ENCODE measurements around the gene TRIM13.
A peak's percentile ranks its signal among the peaks of the same experiment; 100 is the strongest.
"Not testable (repeated sequence)": the region's sequence is repeated elsewhere in the genome, so short reads cannot be mapped to it uniquely, and the experiment has no call there.

The TRIM13 gene, protein sequence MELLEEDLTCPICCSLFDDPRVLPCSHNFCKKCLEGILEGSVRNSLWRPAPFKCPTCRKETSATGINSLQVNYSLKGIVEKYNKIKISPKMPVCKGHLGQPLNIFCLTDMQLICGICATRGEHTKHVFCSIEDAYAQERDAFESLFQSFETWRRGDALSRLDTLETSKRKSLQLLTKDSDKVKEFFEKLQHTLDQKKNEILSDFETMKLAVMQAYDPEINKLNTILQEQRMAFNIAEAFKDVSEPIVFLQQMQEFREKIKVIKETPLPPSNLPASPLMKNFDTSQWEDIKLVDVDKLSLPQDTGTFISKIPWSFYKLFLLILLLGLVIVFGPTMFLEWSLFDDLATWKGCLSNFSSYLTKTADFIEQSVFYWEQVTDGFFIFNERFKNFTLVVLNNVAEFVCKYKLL

DNA sequence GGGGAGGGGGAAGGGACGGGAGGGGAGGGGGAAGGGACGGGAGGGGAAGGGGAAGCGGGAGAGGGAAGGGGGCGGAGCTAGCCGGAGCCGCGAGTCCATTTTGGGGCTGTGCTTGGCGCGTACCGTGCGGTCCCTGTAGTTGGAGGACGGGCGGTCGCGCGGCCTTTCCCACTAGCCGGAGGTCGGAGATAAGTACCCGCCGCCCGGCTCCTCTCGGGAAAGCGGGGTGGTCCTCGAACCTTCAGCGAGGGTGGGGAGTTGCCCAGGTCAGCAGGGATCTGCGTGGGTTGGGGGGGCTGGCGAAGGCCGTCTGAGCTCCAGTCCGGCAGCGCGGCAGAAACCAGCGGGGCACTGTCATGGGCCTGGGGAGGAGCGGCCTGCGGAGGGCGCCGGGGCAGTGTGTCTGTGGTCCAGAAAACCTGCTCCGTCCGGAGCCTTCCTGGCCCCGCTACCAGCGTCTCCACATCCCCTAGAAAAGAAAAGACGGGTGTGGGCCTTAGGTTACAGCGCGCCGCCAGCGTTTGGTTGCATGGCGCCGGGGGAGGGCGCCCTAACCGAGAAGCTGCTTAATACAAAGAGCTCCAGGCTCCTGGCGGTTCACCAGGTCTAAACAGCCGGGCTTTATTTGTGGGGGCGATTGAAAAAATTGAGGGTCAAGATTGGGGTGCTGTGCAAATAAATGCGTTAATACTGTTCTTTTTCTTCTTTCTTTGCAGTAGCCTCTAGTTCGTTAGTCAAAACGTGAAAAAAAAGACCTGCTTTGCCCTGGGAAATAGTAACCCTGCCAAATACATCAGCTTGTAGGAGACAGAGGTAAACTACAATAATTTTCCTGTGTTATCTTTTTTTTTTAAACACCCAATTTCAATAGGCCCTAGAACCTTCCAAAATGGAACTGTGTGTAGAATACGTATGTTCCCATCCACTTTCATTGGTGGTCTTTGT lies at the start of gene TRIM13:
TSS of gene TRIM13 (plus strand) at position 92 of the 945 bp plus-strand sequence. CDS start 14,899 bp downstream, outside the sequence.
- peak; percentile 74 to 76 for DNase-seq

DNA sequence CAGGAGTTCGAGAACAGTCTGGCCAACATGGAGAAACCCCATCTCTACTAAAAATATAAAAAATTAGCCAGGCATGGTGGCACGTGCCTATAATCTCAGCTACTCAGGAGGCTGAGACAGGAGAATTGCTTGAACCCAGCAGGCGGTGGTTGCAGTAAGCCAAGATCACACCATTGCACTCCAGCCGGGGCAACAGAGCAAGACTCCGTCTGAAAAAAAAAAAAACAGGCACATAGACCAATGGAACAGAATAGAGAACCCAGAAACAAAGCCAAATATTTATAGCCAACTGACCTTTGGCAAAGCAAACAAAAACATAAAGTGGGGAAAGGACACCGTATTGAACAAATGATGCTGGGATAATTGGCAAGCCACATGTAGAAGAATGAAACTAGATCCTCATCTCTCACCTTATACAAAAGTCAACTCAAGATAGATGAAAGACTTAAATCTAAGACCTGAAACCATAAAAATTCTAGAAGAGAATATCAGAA lies 48.0 kb upstream of the TRIM13 start:
- DNase-seq, result not testable (repeated sequence)

DNA sequence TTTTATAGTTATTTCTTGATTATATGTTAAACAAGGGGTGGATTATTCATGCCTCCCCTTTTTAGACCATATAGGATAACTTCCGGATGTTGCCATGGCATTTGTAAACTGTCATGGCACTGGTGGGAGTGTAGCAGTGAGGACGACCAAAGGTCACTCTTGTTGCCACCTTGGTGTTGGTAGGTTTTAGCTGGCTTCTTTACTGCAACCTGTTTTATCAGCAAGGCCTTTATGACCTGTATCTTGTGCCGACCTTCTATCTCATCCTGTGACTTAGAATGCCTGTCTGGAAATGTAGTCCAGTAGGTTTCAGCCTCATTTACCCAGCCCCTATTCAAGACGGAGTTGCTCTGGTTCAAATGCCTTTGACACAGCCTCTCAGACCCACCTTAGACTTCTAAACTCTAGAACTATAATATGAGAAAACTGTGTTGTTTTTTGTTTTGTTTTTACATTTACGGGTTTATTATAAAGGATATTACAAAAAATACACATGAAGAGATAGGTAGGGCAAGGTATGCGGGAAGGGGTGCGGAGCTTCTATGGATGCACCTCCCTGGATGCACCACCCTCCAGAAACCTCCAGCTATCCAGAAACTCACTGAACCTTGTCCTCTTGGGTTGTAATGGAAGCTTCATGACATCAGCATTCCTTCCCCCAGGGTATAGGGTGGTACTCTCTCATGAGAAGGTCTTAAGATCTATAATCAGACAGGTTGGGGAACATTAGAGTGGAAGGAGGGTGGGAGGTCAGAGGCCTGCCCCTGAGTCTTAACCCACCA lies 44.9 kb upstream of the TRIM13 start:
- no peak for DNase-seq

DNA sequence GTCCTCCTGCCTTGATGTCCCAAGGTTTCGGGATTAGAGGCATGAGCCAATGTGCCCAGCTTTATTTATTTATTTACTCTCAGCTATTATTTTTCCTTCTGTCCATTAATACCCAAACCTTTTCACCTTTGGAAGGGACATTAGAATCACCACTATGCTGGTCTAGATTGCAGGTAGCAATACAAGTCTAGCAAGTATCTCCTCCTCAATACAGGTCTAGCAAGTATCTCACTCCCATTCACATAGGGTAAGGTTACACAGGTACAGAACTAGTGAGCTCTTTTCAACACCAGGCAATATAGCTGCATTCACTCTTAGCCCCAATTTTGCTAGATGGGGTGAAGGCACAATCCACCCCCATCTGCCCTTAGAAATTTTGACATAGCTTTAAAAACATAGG lies 43.3 kb upstream of the TRIM13 start:
- no peak for DNase-seq

DNA sequence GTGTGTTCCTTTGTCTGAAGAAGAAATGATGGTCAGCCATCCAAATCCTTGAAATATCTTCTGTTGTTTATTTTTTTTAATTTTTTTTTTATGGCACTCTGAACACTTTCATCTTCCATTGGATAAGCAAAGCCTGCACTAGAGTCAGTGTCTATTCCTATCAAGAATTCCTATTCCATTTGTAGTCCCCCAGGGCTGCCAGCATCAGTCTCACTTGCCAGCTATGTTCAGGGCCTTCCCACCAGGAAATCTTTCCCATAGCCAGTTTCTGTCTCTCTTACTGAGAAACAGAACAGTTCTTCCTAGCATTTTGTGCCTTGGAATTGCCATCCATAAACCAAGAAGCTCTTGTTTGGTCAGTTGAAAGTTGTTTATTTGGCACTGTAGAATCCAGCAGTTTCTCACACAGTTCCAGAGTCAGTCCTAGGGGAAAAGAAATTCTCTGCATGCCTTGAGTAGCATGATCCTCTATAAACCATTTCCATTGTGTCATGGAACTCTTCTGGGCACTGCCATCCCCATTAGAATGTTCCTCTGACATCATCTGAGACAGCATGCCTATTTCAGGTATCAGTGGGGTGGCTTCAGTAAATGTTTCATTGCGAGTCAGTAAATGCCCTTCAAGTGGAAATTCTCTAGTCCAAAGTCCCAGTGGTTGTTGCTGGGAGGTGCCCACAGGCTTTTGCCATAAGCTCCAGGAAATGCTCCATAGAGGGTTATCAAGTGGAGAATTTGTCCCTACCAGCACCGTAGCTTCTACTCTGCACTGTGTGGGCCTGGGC lies 42.0 kb upstream of the TRIM13 start:
- DNase-seq, result no peak

DNA sequence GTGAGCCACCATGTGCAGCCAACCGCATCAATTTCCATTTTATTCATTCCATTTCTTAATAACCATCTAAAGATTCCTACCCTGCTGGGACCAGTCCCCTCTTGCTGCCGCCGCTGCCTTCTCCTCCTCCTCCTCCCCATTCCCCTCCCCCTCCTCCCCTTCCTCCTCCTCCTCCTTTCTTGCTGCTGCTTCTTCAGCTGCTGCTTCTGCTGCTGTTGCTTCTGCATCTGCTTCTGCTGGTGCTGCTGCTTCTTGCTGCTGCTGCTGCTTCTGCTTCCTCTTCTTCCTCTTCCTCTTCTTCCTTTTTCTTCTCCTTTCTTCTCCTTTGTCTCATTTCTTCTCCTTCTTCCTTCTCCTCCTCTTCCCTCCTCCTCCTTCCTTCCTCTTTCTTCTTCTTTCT lies 40.7 kb upstream of the TRIM13 start:
- no peak for DNase-seq

DNA sequence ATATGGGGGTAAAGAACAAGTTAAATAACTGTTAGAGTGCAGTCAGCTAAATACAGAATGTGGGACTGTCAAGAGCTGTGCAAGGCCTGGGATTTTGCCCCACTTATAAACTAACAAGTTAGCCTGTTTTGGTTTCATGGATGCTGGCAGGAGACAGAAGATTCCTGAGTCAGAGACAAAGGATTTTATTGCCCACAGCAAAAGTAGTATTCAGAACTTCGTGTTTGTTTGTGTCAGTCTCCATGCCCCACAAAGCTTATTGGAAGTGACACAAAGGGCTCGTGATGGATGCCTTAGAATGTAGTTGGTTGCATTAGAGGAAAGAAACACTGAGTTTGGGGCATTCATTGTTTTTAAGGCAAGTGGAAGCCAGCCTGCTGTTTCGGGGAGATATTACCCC lies 38.5 kb upstream of the TRIM13 start:
- DNase-seq, result no peak

DNA sequence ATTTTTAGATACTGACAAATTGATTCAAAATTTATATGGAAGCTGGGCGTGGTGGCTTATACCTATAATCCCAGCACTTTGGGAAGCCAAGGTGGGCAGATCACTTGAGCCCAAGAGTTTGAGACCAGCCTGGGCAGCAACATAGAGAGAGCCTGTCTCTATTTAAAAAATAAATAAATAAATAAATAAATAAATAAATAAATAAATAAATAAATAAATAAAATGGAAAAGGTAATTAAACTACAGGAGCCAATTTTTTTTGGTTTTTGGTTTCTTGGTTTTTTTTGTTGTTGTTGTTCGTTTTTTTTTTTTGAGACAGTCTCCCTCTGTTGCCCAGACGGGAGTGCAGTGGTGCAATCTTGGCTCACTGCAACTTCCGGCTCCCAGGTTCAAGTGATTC lies 29.4 kb upstream of the TRIM13 start:
- DNase-seq, result no peak

DNA sequence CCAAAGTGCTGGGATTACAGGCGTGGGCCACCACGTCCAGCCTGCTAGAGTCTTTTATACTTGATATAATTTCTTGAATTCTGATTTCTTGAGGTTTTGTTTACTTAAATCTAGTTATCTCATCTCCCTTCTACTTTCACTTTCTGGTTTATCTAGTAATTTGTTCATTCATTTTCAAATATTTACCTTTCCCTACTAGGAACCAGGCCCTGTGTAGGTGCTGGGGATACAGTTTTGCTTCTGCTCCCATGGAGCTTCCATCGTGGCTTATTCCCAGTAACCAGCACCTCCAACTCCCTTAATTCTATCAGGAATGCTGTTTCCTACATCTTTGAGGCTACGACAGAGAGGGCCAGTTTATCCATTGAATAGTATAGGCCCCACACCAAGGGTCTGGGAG lies 24.1 kb upstream of the TRIM13 start:
- no peak for DNase-seq

DNA sequence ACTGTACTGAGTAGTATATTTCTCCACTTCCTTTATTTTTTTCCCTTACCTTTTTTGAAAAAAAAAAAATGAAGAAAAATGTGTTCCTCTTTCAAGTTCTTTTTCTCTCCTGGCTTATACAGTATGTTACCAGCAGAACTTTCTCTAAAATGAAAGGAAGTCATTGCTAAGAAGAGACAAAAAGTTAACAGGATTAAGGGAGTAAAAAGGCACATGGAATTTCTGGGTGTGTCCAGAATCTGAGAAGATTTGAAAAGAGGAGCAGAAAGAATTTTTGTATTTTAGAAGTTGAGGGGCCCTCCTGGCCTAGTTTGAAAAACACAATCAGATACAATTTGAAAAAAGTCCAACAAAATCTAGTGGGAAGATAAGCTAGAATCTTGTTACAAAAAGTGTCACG lies 21.0 kb upstream of the TRIM13 start:
- no peak for DNase-seq

DNA sequence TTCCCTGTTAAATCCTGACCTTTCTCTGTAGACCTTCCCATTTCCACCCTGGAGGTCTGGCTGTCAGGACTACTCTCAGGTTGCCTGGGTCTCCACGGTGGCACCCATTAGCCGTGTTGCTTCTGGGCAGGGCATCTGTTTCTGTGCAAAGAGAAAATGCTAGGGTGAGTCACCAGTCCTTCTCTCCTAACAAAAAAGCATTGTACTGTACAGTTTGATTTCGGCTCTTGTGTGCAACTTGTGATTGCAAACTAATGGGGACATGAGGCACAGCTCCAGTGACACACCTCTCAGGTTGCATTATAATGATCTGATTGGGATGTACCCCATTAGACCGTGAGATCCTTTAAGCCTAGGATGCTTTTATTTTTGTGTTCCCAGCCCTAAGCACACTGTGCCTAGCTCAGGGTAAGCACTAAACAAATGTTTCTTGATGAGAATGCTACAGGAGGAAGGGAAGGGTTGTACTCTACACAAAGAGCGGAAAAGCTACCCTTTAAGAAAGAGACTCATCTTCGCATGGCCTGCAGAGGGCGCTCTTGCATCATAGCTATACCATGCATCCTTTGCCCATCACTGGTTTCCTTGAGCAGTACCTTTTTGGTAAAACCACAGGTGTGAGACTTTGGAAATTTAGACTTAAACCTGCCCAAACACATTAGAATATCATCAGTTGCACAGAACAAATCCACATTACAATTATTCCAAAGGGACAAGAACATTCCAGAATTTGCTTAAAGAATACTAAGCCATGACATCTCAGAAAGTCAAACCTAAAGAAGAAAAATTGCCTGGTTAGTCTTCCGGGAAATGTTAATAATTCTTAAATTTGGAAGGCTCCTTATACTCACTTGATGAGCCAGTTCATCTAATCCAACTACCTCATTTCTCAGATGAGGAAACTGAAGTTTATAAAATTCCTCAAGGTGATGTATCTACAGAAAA lies 20.3 kb upstream of the TRIM13 start:
- peak; percentile 67 to 74 for DNase-seq

DNA sequence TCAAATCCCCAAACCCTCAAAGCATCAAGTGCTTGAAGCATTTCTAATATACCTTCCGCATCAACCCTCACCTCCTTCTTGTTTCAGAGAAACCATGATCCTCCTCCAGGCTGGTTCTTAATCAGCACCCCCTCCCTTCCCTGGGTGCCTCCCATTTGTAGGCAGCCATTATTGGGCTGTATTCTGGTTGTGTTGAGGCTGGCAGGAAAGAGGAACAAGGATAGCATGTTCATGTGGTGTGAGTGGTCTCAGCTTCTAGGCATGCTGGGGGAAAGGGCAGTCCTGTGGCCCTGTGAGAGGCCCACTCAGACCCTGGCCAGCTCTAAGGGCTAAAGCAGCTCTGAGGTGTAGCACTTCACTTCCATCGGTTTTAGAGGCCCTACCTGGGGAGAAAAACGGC lies 18.9 kb upstream of the TRIM13 start:
- no peak for DNase-seq

DNA sequence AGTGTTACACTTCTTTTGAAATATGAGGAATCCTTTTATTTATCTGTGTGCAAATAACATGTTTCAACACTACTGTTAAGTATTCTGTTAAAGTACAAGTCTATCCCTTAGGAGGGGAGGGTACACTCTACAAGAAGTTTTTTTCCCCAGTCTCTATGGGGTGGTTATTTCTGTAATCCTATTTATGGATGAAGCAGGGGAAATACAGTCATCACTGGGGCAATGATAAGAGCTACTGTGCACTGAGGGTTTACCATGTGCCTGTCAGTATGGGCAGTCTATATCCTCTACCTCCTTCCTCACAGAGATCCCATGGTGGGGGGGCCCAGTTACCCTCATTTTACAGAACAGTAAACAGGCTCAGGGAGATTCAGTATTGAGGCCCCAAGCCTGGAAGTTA lies 16.6 kb upstream of the TRIM13 start:
- DNase-seq, result no peak

DNA sequence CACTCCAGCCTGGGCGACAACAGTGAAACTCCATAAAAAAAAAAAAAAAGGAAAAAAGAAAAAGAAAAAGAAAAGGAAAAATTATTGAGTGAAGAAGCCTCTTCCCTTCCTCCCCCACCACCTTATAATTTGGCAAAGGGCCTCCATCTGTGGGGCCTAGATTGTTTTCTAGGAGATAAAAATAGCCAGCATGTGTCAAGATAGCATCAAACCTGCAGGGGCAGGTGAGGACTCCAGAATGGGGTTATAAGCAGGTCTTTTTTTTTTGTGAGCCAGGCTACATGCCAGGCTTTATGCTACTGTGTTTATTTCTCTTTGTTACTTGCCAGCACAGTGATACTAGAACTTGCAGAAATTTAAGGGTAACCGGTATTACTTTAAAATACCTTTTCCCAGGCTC lies 11.7 kb upstream of the TRIM13 start:
- DNase-seq, result no peak

DNA sequence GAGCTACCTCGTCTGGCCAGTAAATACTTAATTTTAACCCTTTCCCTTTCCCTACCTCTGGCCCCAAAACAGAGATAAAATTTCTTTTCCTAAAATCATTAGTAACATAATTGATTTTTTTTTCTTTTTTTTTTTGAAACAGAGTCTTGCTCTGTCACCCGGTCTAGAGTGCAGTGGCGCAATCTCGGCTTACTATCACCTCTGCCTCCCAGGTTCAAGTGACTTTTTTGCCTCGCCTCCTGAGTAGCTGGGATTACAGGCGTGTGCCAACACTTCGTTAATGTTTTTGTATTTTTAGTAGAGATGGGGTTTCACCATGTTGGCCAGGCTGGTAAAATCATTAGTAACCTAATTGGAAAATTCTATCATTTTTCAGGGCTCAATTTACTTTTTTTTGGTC lies 10.4 kb upstream of the TRIM13 start:
- no peak for DNase-seq

DNA sequence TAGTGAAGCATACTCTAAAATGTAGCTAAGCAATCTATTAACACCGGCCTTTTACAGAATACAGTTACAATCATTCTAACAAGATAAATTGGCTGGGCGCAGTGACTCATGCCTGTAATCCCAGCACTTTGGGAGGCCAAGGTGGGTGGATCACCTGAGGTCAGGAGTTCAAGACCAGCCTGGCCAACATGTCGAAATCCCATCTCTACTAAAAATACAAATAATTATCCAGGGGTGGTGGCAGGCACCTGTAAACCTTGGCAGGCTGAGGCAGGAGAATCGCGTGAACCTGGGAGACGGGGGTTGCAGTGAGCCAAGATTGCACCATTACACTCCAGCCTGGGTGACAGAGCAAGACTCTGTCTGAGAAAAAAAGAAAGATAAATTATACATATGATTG lies 6.2 kb upstream of the TRIM13 start:
- DNase-seq, result not testable (repeated sequence)

DNA sequence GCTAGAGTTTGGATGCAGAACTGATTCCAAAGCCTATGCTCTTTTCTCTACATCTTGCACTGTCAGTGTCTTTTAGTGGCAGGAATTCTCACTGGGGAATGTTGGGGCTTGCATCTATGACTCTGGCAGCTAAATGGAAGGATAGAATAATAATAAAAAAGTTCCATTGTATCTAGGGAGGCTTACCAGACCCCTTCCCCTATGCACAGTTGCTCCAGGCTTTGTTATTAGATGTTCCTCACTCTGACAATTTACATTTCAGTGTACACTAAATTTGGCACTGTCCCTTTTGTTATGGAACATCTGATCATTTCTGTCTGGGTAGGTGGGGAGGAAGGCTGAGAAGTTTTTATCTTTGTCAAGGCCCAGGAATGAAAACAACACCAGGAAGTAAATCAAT lies 3.7 kb upstream of the TRIM13 start:
- DNase-seq, result no peak

DNA sequence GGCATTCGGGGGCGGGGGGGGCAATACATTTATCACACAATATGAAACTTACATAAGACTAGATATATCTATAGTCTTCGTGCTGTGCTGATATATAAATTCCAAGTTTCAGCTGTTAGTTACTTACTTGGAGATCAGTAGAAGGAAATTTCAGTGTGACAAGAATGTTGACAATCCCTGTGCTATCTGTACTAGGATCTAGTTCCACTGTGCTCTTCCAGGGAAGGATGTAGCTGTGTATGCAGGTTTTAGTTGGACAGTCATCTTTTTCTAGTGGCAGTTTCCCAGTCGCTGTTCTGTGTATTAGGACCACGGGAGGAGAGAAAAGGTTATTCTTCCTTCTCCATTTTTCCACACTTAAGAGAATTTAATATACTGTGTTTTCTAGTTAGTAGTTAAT lies 3.2 kb upstream of the TRIM13 start:
- no peak for DNase-seq

DNA sequence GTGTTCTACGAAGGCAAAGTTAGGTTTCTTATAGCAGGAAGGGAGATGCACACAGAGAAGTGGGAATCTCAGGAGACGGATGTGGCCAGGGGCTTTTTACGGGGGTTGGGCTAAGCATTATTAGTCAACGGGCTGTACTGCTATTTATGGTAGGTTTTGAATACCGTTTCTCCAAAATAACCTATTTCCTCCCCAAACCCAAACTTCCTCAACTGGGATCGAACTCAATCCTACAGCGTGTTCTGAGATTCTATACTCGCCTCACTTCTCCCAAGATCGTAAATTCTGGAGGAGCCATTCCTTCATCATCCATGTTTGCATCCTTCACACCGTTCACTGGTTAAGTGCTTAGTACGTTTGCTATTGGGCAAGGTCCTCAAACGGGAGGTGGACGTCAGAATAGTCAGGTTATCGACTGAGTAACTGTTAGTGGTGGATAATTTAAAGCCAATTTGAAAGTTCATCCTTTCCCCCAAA lies 1.2 kb upstream of the TRIM13 start:
- DNase-seq, result no peak

DNA sequence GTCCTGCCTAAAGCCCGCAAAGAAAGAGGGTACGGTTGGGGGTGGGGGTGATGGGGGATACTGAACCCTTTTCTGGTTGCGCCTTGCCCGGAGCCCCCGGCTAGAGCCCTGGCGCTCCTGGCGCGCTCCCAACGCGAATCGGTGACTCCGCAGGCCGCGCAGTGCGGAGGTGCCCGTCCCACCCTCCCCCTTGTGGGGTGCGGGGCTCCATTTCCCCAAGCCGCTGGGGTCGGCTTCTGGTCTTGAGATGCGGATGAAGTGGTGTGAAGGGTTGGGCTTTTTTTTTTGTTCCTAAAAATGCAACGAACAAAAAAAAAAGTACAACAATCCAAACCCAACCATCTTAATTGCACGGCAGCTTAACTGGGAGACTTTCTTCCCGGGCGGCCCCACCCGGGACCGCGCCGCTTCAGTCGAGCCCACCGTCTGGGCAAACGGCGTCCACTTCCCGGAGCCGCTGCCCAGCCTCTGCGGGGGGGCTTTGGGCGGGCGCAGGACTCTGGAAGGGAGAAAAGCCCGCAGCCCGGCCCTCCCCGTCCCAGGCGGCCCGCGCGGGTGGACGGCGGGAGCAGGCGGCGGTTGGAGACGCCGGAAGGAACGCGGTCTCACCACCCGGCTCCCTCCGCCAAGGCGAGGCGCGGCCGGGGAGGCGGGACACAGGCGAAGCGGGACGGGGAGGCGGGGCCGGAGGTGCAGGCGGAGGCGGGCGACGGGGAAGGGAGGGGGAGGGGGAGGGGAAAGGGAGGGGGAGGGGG lies 504 bp upstream of the TRIM13 start:
- DNase-seq, result peak; percentile 85 to 90

Measured in stimulated activated CD4-positive, alpha-beta T cell treated with anti-CD3 and anti-CD28 coated beads, Interleukin-4, amount 100 ng/mL, for 4 hours (primary cell).